ENCODE data around the gene MON2.

GRCh38 chr12:62647586-62647985 is 181.0 kb downstream of the MON2 start:
- TF ChIP-seq CTCF (IDR thresholded peaks at IDR 0.05): no peak
- no peak for TF ChIP-seq POLR2A (IDR thresholded peaks at IDR 0.05)
